OCI-LY7 (cell line): ENCODE measurements around the gene OSBPL6. TPM values are rescaled to one million over a fixed set of nuclear protein-coding genes. Genes with fewer than 3 reads are reported as not detected.

ENCODE experiments used
- BruUV-seq: library from RNA; stranded (reverse); fragments of 400-500 nt; replicated peaks from 2 replicates; lab custom pipeline; 2021; lab: Mats Ljungman, UMichigan
- CTCF ChIA-PET: fragments of 300-600 bp; sonication (Branson Sonifier 250); formaldehyde crosslinking; loops from one replicate; lab custom pipeline; 2022; ENCODE audit warnings: antibody characterized with exemption; ENCODE audit not compliant: unreplicated experiment; lab: Charles Lee
- POLR2A ChIA-PET: fragments of 300-600 bp; sonication (Branson Sonifier 250); formaldehyde crosslinking; loops from one replicate; lab custom pipeline; 2022; ENCODE audit warnings: antibody characterized with exemption; lab: Charles Lee
- DNase-seq: peaks from one replicate; pipeline ENCODE4 v3.0.0-alpha.2; 2015; ENCODE audit warnings: low spot score
- H2AFZ ChIP-seq: fragments of 200-600 bp; sonication (generic), shearing (Covaris generic); 2 replicates; pipeline ENCODE4 v1.6.1; 2014; ENCODE audit warnings: mild to moderate bottlenecking, antibody characterized with exemption, low read length, moderate library complexity
- H3K27ac ChIP-seq: fragments of 200-600 bp; sonication (generic); 2 replicates; pipeline ENCODE4 v1.5.1; 2014; ENCODE audit warnings: mixed run types, low read depth, mild to moderate bottlenecking, moderate library complexity, low read length, inconsistent platforms; ENCODE audit not compliant: poor library complexity, severe bottlenecking
- H3K36me3 ChIP-seq: fragments of 200-600 bp; sonication (generic); 2 replicates; pipeline ENCODE4 v1.6.1; 2014; ENCODE audit warnings: mild to moderate bottlenecking, antibody characterized with exemption, low read length, moderate library complexity, mixed read lengths; ENCODE audit not compliant: insufficient read depth
- H3K4me1 ChIP-seq: fragments of 200-600 bp; sonication (generic); 2 replicates; pipeline ENCODE4 v1.5.1; 2014; ENCODE audit warnings: mild to moderate bottlenecking, low read length; ENCODE audit not compliant: insufficient read depth, poor library complexity, severe bottlenecking
- H3K4me2 ChIP-seq: fragments of 200-600 bp; sonication (generic); 2 replicates; pipeline ENCODE4 v1.6.1; 2014; ENCODE audit warnings: mild to moderate bottlenecking, low read length
- H3K4me3 ChIP-seq: fragments of 200-600 bp; sonication (generic); 2 replicates; pipeline ENCODE4 v1.5.1; 2014; ENCODE audit warnings: mild to moderate bottlenecking, low read depth, low read length; ENCODE audit not compliant: poor library complexity, severe bottlenecking
- H3K79me2 ChIP-seq: fragments of 200-600 bp; sonication (generic); 2 replicates; pipeline ENCODE4 v1.6.1; 2016; ENCODE audit warnings: low read depth, mild to moderate bottlenecking, low read length, moderate library complexity, mixed read lengths; ENCODE audit not compliant: insufficient read depth
- H3K9me2 ChIP-seq: fragments of 200-600 bp; sonication (generic); 2 replicates; pipeline ENCODE4 v1.6.1; 2016; ENCODE audit warnings: mild to moderate bottlenecking, low read length, mixed read lengths; ENCODE audit not compliant: insufficient read depth
- H3K9me3 ChIP-seq: fragments of 200-600 bp; sonication (generic); 2 replicates; pipeline ENCODE4 v1.6.1; 2014; ENCODE audit warnings: mild to moderate bottlenecking, mixed run types, low read length, mixed read lengths
- H4K20me1 ChIP-seq: fragments of 200-600 bp; sonication (generic); 2 replicates; pipeline ENCODE4 v1.6.1; 2014; ENCODE audit warnings: mild to moderate bottlenecking, antibody characterized with exemption, low read length, moderate library complexity, mixed read lengths; ENCODE audit not compliant: insufficient read depth
- CTCF ChIP-seq: fragments of 200-600 bp; sonication (generic); conservative IDR thresholded peaks from 2 replicates; pipeline ENCODE4 v1.5.1; 2014; ENCODE audit warnings: mild to moderate bottlenecking, antibody characterized with exemption, low read length, moderate library complexity, mixed read lengths
- EZH2phosphoT487 ChIP-seq: fragments of 200-600 bp; sonication (generic); IDR thresholded peaks from 2 replicates; pipeline ENCODE4 v1.6.1; 2018; ENCODE audit warnings: low read depth, borderline replicate concordance, mild to moderate bottlenecking, mixed run types, antibody characterized with exemption, low read length, moderate library complexity, mixed read lengths
- intact Hi-C: fragments of 100-400 bp; cut with micrococcal nuclease; formaldehyde crosslinking; loops from one replicate; pipeline ENCODE4 v1.10.0; 2022; ENCODE audit not compliant: unreplicated experiment
- total RNA-seq, 2 experiments: library from RNA; depleted of rRNA in 1 of 2; stranded (reverse); fragments of >200 nt in 1 of 2; shearing (Covaris generic) in 1 of 2; gene quantifications; 2 replicates each; pipeline ENCODE4 v1.2.3, GENCODE V29; 2014 to 2022

OSBPL6 gene
- total RNA-seq, 2 experiments from 2014 or later = not detected

DNA sequence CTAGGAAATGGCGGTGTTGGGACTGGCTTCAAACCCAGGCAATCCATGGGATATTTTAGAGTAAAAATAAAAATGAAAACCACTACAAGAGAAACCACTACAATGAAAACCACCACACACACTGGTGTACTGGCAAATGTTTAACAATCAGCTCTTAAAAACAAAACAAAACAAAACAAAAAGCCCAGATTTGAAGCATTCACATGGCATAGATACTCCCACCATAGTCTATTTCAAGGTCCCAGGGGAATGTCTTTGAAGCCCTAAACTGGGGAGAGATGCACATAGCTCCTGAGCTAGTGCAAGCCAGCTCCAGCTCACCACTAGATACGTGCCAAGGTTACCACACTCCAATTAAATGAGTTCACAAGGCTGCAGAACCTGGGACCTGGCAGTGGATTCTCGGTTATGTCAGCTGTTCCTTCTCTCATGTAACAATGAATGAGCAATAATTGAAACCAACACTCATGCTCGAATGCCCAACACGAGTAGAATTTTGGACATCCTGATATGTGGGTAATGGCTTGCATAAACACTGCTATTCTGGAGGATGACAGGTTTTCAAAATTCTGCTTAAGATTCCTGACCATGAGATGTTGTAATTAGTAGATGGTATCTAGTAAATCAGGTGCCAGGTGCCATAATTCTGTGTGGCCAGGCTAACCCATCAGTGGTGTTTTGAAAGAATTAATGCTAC lies 102.2 kb downstream of the OSBPL6 start:
- no peak overlapping the region for H3K4me3 ChIP-seq
- H3K9me3 ChIP-seq = no peaks in the 10 kb centered on the region
- intact Hi-C loops = no loop called here
- no peak overlapping the region for H3K4me2 ChIP-seq
- POLR2A ChIA-PET = interaction anchor here (0.6 to 0.7 kb wide), 2 partner anchors 212 to 288 kb away, joined by 3 to 4 read pairs; no protein-coding TSS in a partner anchor
- no TSS peak for BruUV-seq
- no peaks in the 10 kb centered on the region for H3K4me1 ChIP-seq
- no peak overlapping the region for H3K27ac ChIP-seq
- CTCF ChIA-PET = no interaction called here
- DNase-seq = no peak
- no peaks in the 10 kb centered on the region for H4K20me1 ChIP-seq
- TF ChIP-seq CTCF (no peak), EZH2phosphoT487 (no peak)
- no peaks in the 10 kb centered on the region for H3K9me2 ChIP-seq
- H3K79me2 ChIP-seq = no peaks in the 10 kb centered on the region
- H3K36me3 ChIP-seq = no peaks in the 10 kb centered on the region
- H2AFZ ChIP-seq = no peak overlapping the region

GRCh38 chr2:178297091-178297411 lies 102.7 kb downstream of the OSBPL6 start:
- H3K4me3 ChIP-seq = no peak overlapping the region
- no peaks in the 10 kb centered on the region for H3K9me3 ChIP-seq
- ChIA-PET CTCF (no interaction called here), POLR2A (no interaction called here)
- H4K20me1 ChIP-seq = no peaks in the 10 kb centered on the region
- H3K36me3 ChIP-seq = no peaks in the 10 kb centered on the region
- no peaks in the 10 kb centered on the region for H3K4me1 ChIP-seq
- no peak overlapping the region for H3K4me2 ChIP-seq
- BruUV-seq = no TSS peak
- no peak for DNase-seq
- H3K79me2 ChIP-seq = no peaks in the 10 kb centered on the region
- H3K9me2 ChIP-seq = no peaks in the 10 kb centered on the region
- H2AFZ ChIP-seq = no peak overlapping the region
- intact Hi-C loops = no loop called here
- no peak overlapping the region for H3K27ac ChIP-seq
- no peak for TF ChIP-seq EZH2phosphoT487
- no peak for TF ChIP-seq CTCF

- POLR2A ChIA-PET = no interaction called here
- CTCF ChIA-PET = no interaction called here
- Histone ChIP-seq H3K9me2 (no peaks in the 10 kb centered on the region), H3K4me1 (no peaks in the 10 kb centered on the region), H3K36me3 (no peaks in the 10 kb centered on the region), H3K79me2 (no peaks in the 10 kb centered on the region), H3K9me3 (no peaks in the 10 kb centered on the region), H3K27ac (no peak overlapping the region), H3K4me2 (no peak overlapping the region), H3K4me3 (no peak overlapping the region), H2AFZ (no peak overlapping the region), H4K20me1 (no peaks in the 10 kb centered on the region)
- no peak for DNase-seq
- no peak for TF ChIP-seq EZH2phosphoT487
- no peak for TF ChIP-seq CTCF
- no TSS peak for BruUV-seq
- intact Hi-C loops = no loop called here
Observed at GRCh38 chr2:178298785-178299212, 104.5 kb downstream of the OSBPL6 start.
